H9 (cell line): ENCODE measurements around the gene C1RL. TPM values are rescaled to one million over a fixed set of nuclear protein-coding genes. Genes with fewer than 3 reads are reported as not detected.

Experiments used
- DNase-seq: peaks from one replicate; pipeline ENCODE4 v3.0.0-alpha.2; 2017
- H2AFZ ChIP-seq: one replicate; pipeline ENCODE4 v1.6.1; 2013; ENCODE audit warnings: mild to moderate bottlenecking, low read length, control low read depth, moderate library complexity
- H2AK5ac ChIP-seq: 2 replicates; pipeline ENCODE4 v1.6.1; 2013; ENCODE audit warnings: low read length, control low read depth, mixed read lengths; ENCODE audit not compliant: insufficient read length
- H2BK120ac ChIP-seq: one replicate; pipeline ENCODE4 v1.6.1; 2013; ENCODE audit warnings: low read depth, mild to moderate bottlenecking, low read length, control low read depth, inconsistent platforms; ENCODE audit not compliant: poor library complexity, severe bottlenecking
- H2BK12ac ChIP-seq: 2 replicates; pipeline ENCODE4 v1.6.1; 2013; ENCODE audit warnings: low read length, control low read depth, mixed read lengths, low read depth; ENCODE audit not compliant: insufficient read length
- H2BK15ac ChIP-seq: 2 replicates; pipeline ENCODE4 v1.6.1; 2013; ENCODE audit warnings: low read depth, low read length, control low read depth
- H2BK20ac ChIP-seq: one replicate; pipeline ENCODE4 v1.6.1; 2013; ENCODE audit warnings: low read depth, mild to moderate bottlenecking, low read length, control low read depth, inconsistent platforms; ENCODE audit not compliant: poor library complexity, severe bottlenecking
- H2BK5ac ChIP-seq: 2 replicates; pipeline ENCODE4 v1.6.1; 2013; ENCODE audit warnings: low read length, control low read depth, mixed read lengths; ENCODE audit not compliant: insufficient read length
- H3K14ac ChIP-seq: 2 replicates; pipeline ENCODE4 v1.6.1; 2013; ENCODE audit warnings: low read length, control low read depth; ENCODE audit not compliant: insufficient read depth
- H3K18ac ChIP-seq: 2 replicates; pipeline ENCODE4 v1.6.1; 2013; ENCODE audit warnings: low read depth, mild to moderate bottlenecking, mixed read lengths, low read length, control low read depth; ENCODE audit not compliant: insufficient read length
- H3K23ac ChIP-seq: 2 replicates; pipeline ENCODE4 v1.6.1; 2013; ENCODE audit warnings: low read length, control low read depth, mixed read lengths, low read depth; ENCODE audit not compliant: insufficient read length
- H3K23me2 ChIP-seq: 2 replicates; pipeline ENCODE4 v1.6.1; 2013; ENCODE audit warnings: low read depth, mild to moderate bottlenecking, mixed read lengths, low read length, control low read depth; ENCODE audit not compliant: insufficient read length, poor library complexity, severe bottlenecking
- H3K27ac ChIP-seq: 2 replicates; pipeline ENCODE4 v1.5.1; 2013; ENCODE audit warnings: low read length, control low read depth, mixed read lengths, low read depth; ENCODE audit not compliant: insufficient read length
- H3K27me3 ChIP-seq: 2 replicates; pipeline ENCODE4 v1.6.1; 2013; ENCODE audit warnings: low read length, control low read depth, inconsistent platforms; ENCODE audit not compliant: insufficient read depth
- H3K4ac ChIP-seq: 2 replicates; pipeline ENCODE4 v1.6.1; 2013; ENCODE audit warnings: low read depth, mild to moderate bottlenecking, control low read depth, inconsistent platforms, low read length, moderate library complexity
- H3K4me1 ChIP-seq: 2 replicates; pipeline ENCODE4 v1.6.1; 2013; ENCODE audit warnings: low read length, control low read depth, inconsistent platforms; ENCODE audit not compliant: insufficient read depth
- H3K4me2 ChIP-seq: 2 replicates; pipeline ENCODE4 v1.6.1; 2013; ENCODE audit warnings: low read length, control low read depth, mixed read lengths; ENCODE audit not compliant: insufficient read length, insufficient read depth
- H3K56ac ChIP-seq: 2 replicates; pipeline ENCODE4 v1.6.1; 2013; ENCODE audit warnings: low read depth, mild to moderate bottlenecking, mixed read lengths, low read length, control low read depth; ENCODE audit not compliant: insufficient read length
- H3K79me1 ChIP-seq: 2 replicates; pipeline ENCODE4 v1.6.1; 2013; ENCODE audit warnings: low read depth, mild to moderate bottlenecking, moderate library complexity, low read length, control low read depth, inconsistent platforms; ENCODE audit not compliant: insufficient read depth, poor library complexity, severe bottlenecking
- H3K79me2 ChIP-seq: 2 replicates; pipeline ENCODE4 v1.6.1; 2013; ENCODE audit warnings: low read length, control low read depth, inconsistent platforms; ENCODE audit not compliant: insufficient read depth
- H3K9ac ChIP-seq: 2 replicates; pipeline ENCODE4 v1.6.1; 2013; ENCODE audit warnings: low read length, control low read depth, mixed read lengths; ENCODE audit not compliant: insufficient read length; ENCODE audit errors: extremely low read depth
- H3K9me3 ChIP-seq: one replicate; pipeline ENCODE4 v1.6.1; 2013; ENCODE audit warnings: low read depth, low read length, inconsistent platforms; ENCODE audit not compliant: control insufficient read depth
- H3T11ph ChIP-seq: one replicate; pipeline ENCODE4 v1.6.1; 2013; ENCODE audit warnings: mild to moderate bottlenecking, low read length, control low read depth, inconsistent platforms
- H4K20me1 ChIP-seq: one replicate; pipeline ENCODE4 v1.6.1; 2013; ENCODE audit not compliant: control insufficient read depth, insufficient read length, insufficient read depth
- H4K5ac ChIP-seq: 2 replicates; pipeline ENCODE4 v1.6.1; 2013; ENCODE audit warnings: low read depth, mild to moderate bottlenecking, mixed read lengths, low read length, control low read depth; ENCODE audit not compliant: insufficient read length
- H4K8ac ChIP-seq: replicated peaks from 2 replicates; pipeline ENCODE4 v1.6.1; 2013; ENCODE audit warnings: low read length, control low read depth, mixed read lengths, low read depth; ENCODE audit not compliant: insufficient read length
- H4K91ac ChIP-seq: 2 replicates; pipeline ENCODE4 v1.6.1; 2013; ENCODE audit warnings: low read depth, mild to moderate bottlenecking, moderate library complexity, mixed read lengths, low read length, control low read depth; ENCODE audit not compliant: insufficient read length
- H3K27ac Mint-ChIP-seq, 3 experiments: 2 replicates in 2 of 3; 3 replicates in 1 of 3; pipeline ENCODE4 v1.8.0; 2020 to 2021; ENCODE audit warnings: mixed read lengths in 3 of 3, mild to moderate bottlenecking in 1 of 3, moderate library complexity in 1 of 3
- H3K27me3 Mint-ChIP-seq: 2 replicates; pipeline ENCODE4 v1.8.0; 2021; ENCODE audit warnings: low read depth, mild to moderate bottlenecking, moderate library complexity, mixed read lengths
- H3K36me3 Mint-ChIP-seq, 3 experiments: 2 replicates in 2 of 3; 3 replicates in 1 of 3; pipeline ENCODE4 v1.8.0; 2020 to 2021; ENCODE audit warnings: low read depth in 3 of 3, mixed read lengths in 3 of 3; ENCODE audit not compliant: insufficient read depth in 1 of 3
- H3K4me1 Mint-ChIP-seq, 2 experiments: 2 replicates each; pipeline ENCODE4 v1.8.0; 2020; ENCODE audit warnings: mixed read lengths in 2 of 2
- H3K4me3 Mint-ChIP-seq, 2 experiments: 2 replicates in 1 of 2; 3 replicates in 1 of 2; pipeline ENCODE4 v1.8.0; 2020 to 2021; ENCODE audit warnings: mild to moderate bottlenecking in 2 of 2, mixed read lengths in 2 of 2, moderate library complexity in 1 of 2
- H3K9me3 Mint-ChIP-seq, 2 experiments: 2 replicates in 1 of 2; 3 replicates in 1 of 2; pipeline ENCODE4 v1.8.0; 2020; ENCODE audit warnings: mild to moderate bottlenecking in 2 of 2, mixed read lengths in 2 of 2, moderate library complexity in 1 of 2
- CTCF ChIP-seq: fragments of 200-600 bp; sonication (generic); conservative IDR thresholded peaks from 3 replicates; pipeline ENCODE4 v1.8.0; 2021; ENCODE audit warnings: antibody characterized with exemption, mild to moderate bottlenecking
- WGBS: extraction: QIAGEN DNeasy Blood & Tissue Kit; methylation state at CpG from one replicate; pipeline ENCODE4 v1.1.7; 2013; ENCODE audit warnings: missing lambda C conversion rate, low lambda C conversion rate, mixed read lengths; ENCODE audit not compliant: insufficient read length; ENCODE audit errors: extremely low coverage; 5-methylcytosine and 5-hydroxymethylcytosine counted together
- total RNA-seq: library from RNA; stranded (reverse); gene quantifications from 2 replicates; pipeline ENCODE4 v1.2.1, GENCODE V29; 2021

The C1RL gene
- total RNA-seq, 1 experiment from 2014 or later: 15.1 TPM

- no CpG with 5 or more reads among the region's 6 CpGs for WGBS
- Histone ChIP-seq H4K20me1 (no peaks in the 10 kb centered on the region), H2BK15ac (no peak overlapping the region), H3K4me1 (no peaks in the 10 kb centered on the region), H3K14ac (no peak overlapping the region), H3K4me2 (no peak overlapping the region), H3K56ac (no peak overlapping the region), H3K79me2 (no peaks in the 10 kb centered on the region), H2BK12ac (no peak overlapping the region), H4K91ac (no peak overlapping the region), H3K9me3 (no peaks in the 10 kb centered on the region), H2AK5ac (no peak overlapping the region), H3K4ac (no peak overlapping the region), H2BK20ac (no peak overlapping the region), H3K79me1 (no peaks in the 10 kb centered on the region), H4K8ac (no peak overlapping the region), H2BK120ac (no peak overlapping the region), H3K27me3 (no peaks in the 10 kb centered on the region), H3K27ac (no peak overlapping the region), H3K18ac (no peak overlapping the region), H3T11ph (no peak overlapping the region), H3K9ac (no peak overlapping the region), H3K23ac (no peak overlapping the region), H2BK5ac (no peak overlapping the region), H4K5ac (no peak overlapping the region), H2AFZ (no peak overlapping the region), H3K23me2 (no peaks in the 10 kb centered on the region)
- Mint-ChIP-seq H3K36me3 (peaks cover 0 to 21% (median 20%) of the 10 kb centered on the region in 3 experiments; a peak in 6 of 7 replicates), H3K9me3 (no peaks in the 10 kb centered on the region), H3K4me1 (no peaks in the 10 kb centered on the region), H3K4me3 (no peak overlapping the region), H3K27me3 (no peaks in the 10 kb centered on the region), H3K27ac (no peak overlapping the region)
- no peak for TF ChIP-seq CTCF
- no peak for DNase-seq
Measured at GRCh38 chr12:7154042-7154441, 45.0 kb upstream of the C1RL start.
